Effector memory CD8-positive, alpha-beta T cell (primary cell): ENCODE results near the gene RPL6.
"Not testable (repeated sequence)": the region's sequence is repeated elsewhere in the genome, so short reads cannot be mapped to it uniquely, and the experiment has no call there.

Experiments used
- ATAC-seq: fragments of 150-1000 bp; cut with Tn5 transposase; replicated peaks from 2 replicates; pipeline ENCODE4 v1.10.0; 2021; ENCODE audit warnings: mild to moderate bottlenecking, moderate library complexity
- DNase-seq, 3 experiments: peaks; one replicate each; pipeline ENCODE4 v3.0.0; 2021
- H3K27ac Mint-ChIP-seq, 2 donors: one replicate each; pipeline ENCODE4 v1.8.0; 2022; ENCODE audit warnings: mild to moderate bottlenecking in 2 of 2, mixed read lengths in 2 of 2, moderate library complexity in 2 of 2
- H3K27me3 Mint-ChIP-seq, 2 donors: one replicate each; pipeline ENCODE4 v1.8.0; 2022; ENCODE audit warnings: mixed read lengths in 2 of 2
- H3K36me3 Mint-ChIP-seq: one replicate; pipeline ENCODE4 v1.8.0; 2022; ENCODE audit warnings: mild to moderate bottlenecking, moderate library complexity, mixed read lengths; ENCODE audit not compliant: insufficient read depth
- H3K4me1 Mint-ChIP-seq, 2 donors: one replicate each; pipeline ENCODE4 v1.8.0; 2022; ENCODE audit warnings: low read depth in 2 of 2, mixed read lengths in 2 of 2
- H3K4me3 Mint-ChIP-seq, 2 donors: one replicate each; pipeline ENCODE4 v1.8.0; 2022; ENCODE audit warnings: mild to moderate bottlenecking in 2 of 2, mixed read lengths in 2 of 2, moderate library complexity in 2 of 2
- H3K9me3 Mint-ChIP-seq, 2 donors: one replicate each; pipeline ENCODE4 v1.8.0; 2022; ENCODE audit warnings: mixed read lengths in 2 of 2

Gene RPL6

GRCh38 chr12:112433551-112433950 lies 24.1 kb upstream of the RPL6 start:
- DNase-seq: no peak
- peaks cover 9% of the 10 kb centered on the region for H3K36me3 Mint-ChIP-seq
- no peaks in the 10 kb centered on the region for H3K9me3 Mint-ChIP-seq
- H3K27me3 Mint-ChIP-seq: no peaks in the 10 kb centered on the region
- H3K4me1 Mint-ChIP-seq: peaks cover 14 to 29% of the 10 kb centered on the region in 2 donors
- ATAC-seq: no peak
- H3K27ac Mint-ChIP-seq: peak overlapping the region in 1 of 2 donors; percentile 53
- no peak overlapping the region for H3K4me3 Mint-ChIP-seq

GRCh38 chr12:112431965-112432364 lies 22.6 kb upstream of the RPL6 start:
- peaks cover 14 to 23% of the 10 kb centered on the region in 2 donors for H3K4me1 Mint-ChIP-seq
- no peak for DNase-seq
- no peaks in the 10 kb centered on the region for H3K9me3 Mint-ChIP-seq
- peaks cover 12% of the 10 kb centered on the region for H3K36me3 Mint-ChIP-seq
- H3K27me3 Mint-ChIP-seq: no peaks in the 10 kb centered on the region
- H3K27ac Mint-ChIP-seq: no peak overlapping the region
- no peak for ATAC-seq
- H3K4me3 Mint-ChIP-seq: no peak overlapping the region

- ATAC-seq: no peak
These were observed 21.5 kb upstream of the RPL6 start for GRCh38 chr12:112430929-112431328.

DNA sequence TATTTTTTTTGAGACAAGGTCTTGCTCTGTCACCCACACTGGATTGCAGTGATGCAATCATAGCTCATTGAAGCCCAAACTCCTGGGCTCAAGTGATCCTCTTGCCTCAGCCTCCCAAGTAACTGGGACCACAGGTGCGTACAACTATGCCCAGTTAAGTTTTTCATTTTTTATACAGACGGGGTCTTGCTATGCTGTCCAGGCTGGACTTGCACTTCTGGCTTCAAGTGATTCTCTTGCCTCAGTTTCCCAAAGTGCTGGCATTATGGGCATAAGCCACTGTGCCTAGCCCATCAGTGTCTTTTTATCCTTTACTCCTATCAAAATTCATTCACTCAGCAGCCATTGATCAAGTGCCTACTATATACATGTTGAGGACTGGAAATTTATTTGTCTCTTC lies 18.4 kb upstream of the RPL6 start:
- H3K4me1 Mint-ChIP-seq: peaks cover 22 to 44% of the 10 kb centered on the region in 2 donors

More at GRCh38 chr12:112430929-112431328, 21.5 kb upstream of the RPL6 start:
- no peak overlapping the region for H3K27ac Mint-ChIP-seq
- no peak overlapping the region for H3K4me3 Mint-ChIP-seq
- H3K9me3 Mint-ChIP-seq: no peaks in the 10 kb centered on the region
- no peak for DNase-seq
- peaks cover 12% of the 10 kb centered on the region for H3K36me3 Mint-ChIP-seq
- H3K27me3 Mint-ChIP-seq: no peaks in the 10 kb centered on the region
- peaks cover 16 to 30% of the 10 kb centered on the region in 2 donors for H3K4me1 Mint-ChIP-seq

GRCh38 chr12:112425582-112426382 lies 16.4 kb upstream of the RPL6 start:
- Mint-ChIP-seq H3K4me1 (peaks cover 28 to 51% of the 10 kb centered on the region in 2 donors), H3K9me3 (no peaks in the 10 kb centered on the region), H3K4me3 (no peak overlapping the region), H3K36me3 (peaks cover 6% of the 10 kb centered on the region), H3K27me3 (no peaks in the 10 kb centered on the region), H3K27ac (peak overlapping the region; percentile 8 to 20)
- DNase-seq (no peak), ATAC-seq (no peak)

More for the DNA sequence above, 18.4 kb upstream of the RPL6 start:
- no peak for DNase-seq
- H3K36me3 Mint-ChIP-seq: peaks cover 9% of the 10 kb centered on the region
- ATAC-seq: no peak
- H3K9me3 Mint-ChIP-seq: no peaks in the 10 kb centered on the region
- no peaks in the 10 kb centered on the region for H3K27me3 Mint-ChIP-seq
- no peak overlapping the region for H3K4me3 Mint-ChIP-seq
- H3K27ac Mint-ChIP-seq: no peak overlapping the region

DNA sequence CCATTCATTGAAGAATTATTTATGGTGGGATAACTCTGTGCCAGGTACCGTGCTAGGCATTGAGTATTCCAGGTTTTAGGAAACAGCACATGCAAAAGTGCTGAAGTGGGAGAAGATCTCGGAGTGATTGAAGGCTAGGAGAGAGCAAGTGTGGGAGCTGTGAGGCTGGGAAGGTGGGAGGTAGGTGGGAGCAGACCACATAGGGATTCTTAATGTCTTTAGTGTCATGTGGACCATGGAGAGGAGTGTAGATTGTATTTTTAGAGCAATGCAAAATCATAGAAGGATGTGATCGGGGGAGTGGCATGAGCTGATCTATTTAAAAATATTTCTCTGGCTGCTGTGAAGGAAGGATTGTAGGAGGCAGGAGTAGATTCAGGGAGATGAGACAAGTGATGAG lies 14.7 kb upstream of the RPL6 start:
- Mint-ChIP-seq H3K4me3 (peak overlapping the region in 1 of 2 donors; percentile 25), H3K9me3 (no peaks in the 10 kb centered on the region), H3K36me3 (peaks cover 12% of the 10 kb centered on the region), H3K27ac (no peak overlapping the region), H3K4me1 (peaks cover 37 to 62% of the 10 kb centered on the region in 2 donors), H3K27me3 (no peaks in the 10 kb centered on the region)
- ATAC-seq (no peak), DNase-seq (no peak)

- H3K4me3 Mint-ChIP-seq: no peak overlapping the region
- H3K4me1 Mint-ChIP-seq: peaks cover 36 to 56% of the 10 kb centered on the region in 2 donors
- no peaks in the 10 kb centered on the region for H3K27me3 Mint-ChIP-seq
- no peak overlapping the region for H3K27ac Mint-ChIP-seq
- peaks cover 14% of the 10 kb centered on the region for H3K36me3 Mint-ChIP-seq
- ATAC-seq (no peak), DNase-seq (no peak)
- no peaks in the 10 kb centered on the region for H3K9me3 Mint-ChIP-seq
These were observed 13.1 kb upstream of the RPL6 start for GRCh38 chr12:112422531-112422930.

GRCh38 chr12:112421363-112421762 lies 12.0 kb upstream of the RPL6 start:
- DNase-seq: no peak
- H3K9me3 Mint-ChIP-seq: no peaks in the 10 kb centered on the region
- ATAC-seq: no peak
- H3K4me1 Mint-ChIP-seq: peaks cover 34 to 54% of the 10 kb centered on the region in 2 donors
- H3K4me3 Mint-ChIP-seq: peak overlapping the region in 1 of 2 donors; percentile 91
- peaks cover 16% of the 10 kb centered on the region for H3K36me3 Mint-ChIP-seq
- H3K27ac Mint-ChIP-seq: no peak overlapping the region
- no peaks in the 10 kb centered on the region for H3K27me3 Mint-ChIP-seq

DNA sequence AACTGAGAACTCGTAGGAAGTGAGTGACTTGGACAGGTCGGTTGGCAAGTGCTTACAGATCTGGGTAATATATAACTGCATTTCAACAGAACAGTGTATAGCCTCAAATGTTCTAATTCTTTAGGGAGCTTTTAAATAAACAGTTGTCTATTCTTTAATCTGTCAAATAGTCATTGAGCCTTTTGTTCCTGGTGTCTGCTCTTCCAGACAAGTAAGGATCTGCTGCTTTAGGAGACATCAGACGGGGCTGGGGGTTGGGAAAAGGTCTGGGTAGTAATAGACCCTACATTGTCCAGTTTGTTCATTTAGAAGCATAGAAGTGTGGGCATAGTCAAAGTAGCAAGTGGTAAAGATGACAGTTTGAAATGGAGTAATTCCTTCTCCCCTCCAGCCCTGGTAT lies 11.3 kb upstream of the RPL6 start:
- ATAC-seq (no peak), DNase-seq (no peak)
- H3K4me1 Mint-ChIP-seq: peaks cover 34 to 49% of the 10 kb centered on the region in 2 donors
- H3K9me3 Mint-ChIP-seq: no peaks in the 10 kb centered on the region
- peak overlapping the region; percentile 91 for H3K4me3 Mint-ChIP-seq
- H3K36me3 Mint-ChIP-seq: peaks cover 16% of the 10 kb centered on the region
- H3K27me3 Mint-ChIP-seq: no peaks in the 10 kb centered on the region
- peak overlapping the region in 1 of 2 donors; percentile 65 for H3K27ac Mint-ChIP-seq

- Mint-ChIP-seq H3K27ac (peak overlapping the region; percentile 98 to 100), H3K27me3 (no peaks in the 10 kb centered on the region), H3K36me3 (peaks cover 16% of the 10 kb centered on the region), H3K4me1 (peaks cover 32 to 49% of the 10 kb centered on the region in 2 donors), H3K9me3 (no peaks in the 10 kb centered on the region), H3K4me3 (peak overlapping the region; percentile 91)
- DNase-seq (no peak), ATAC-seq (peak; percentile 61)
These were observed 10.1 kb upstream of the RPL6 start for GRCh38 chr12:112419297-112420133.

GRCh38 chr12:112418608-112419296 lies 9.3 kb upstream of the RPL6 start, which contains the start of gene PTPN11:
Gene PTPN11, plus strand, starts transcription at chr12:112418947. Its CDS starts 165 bp downstream, at chr12:112419112.
- Mint-ChIP-seq H3K36me3 (peaks cover 16% of the 10 kb centered on the region), H3K27me3 (no peaks in the 10 kb centered on the region), H3K4me1 (peaks cover 27 to 42% of the 10 kb centered on the region in 2 donors), H3K9me3 (no peaks in the 10 kb centered on the region), H3K4me3 (peak within 1 kb of the TSS; percentile 96 to 100), H3K27ac (peak within 1 kb of the TSS; percentile 98 to 100)
- peak; percentile 88 to 95 (median 91) for DNase-seq
- peak; percentile 86 for ATAC-seq

GRCh38 chr12:112418273-112418607 lies 8.8 kb upstream of the RPL6 start:
- DNase-seq (no peak), ATAC-seq (no peak)
- Mint-ChIP-seq H3K4me1 (peaks cover 27 to 40% of the 10 kb centered on the region in 2 donors), H3K9me3 (no peaks in the 10 kb centered on the region), H3K4me3 (peak overlapping the region; percentile 96 to 100), H3K36me3 (peaks cover 16% of the 10 kb centered on the region), H3K27ac (peak overlapping the region; percentile 98 to 100), H3K27me3 (no peaks in the 10 kb centered on the region)

DNA sequence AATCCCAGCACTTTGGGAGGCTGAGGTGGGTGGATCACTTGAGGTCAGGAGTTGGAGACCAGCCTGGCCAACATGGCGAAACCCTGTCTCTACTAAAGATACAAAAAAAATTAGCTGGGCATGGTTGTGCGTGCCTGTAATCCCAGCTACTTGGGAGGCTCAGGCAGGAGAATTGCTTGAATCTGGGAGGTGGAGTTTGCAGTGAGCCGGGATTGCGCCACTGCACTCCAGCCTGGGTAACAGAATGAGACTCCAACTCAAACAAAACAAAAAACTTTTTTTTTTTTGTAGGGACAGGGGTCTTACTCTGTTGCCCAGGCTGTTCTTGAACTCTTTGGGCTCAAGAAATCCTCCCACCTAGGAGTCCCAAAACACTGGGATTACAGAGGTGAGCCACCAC lies 6.1 kb upstream of the RPL6 start:
- not testable (repeated sequence) for H3K9me3 Mint-ChIP-seq, DNase-seq, H3K27me3 Mint-ChIP-seq, ATAC-seq, H3K4me3 Mint-ChIP-seq
- Mint-ChIP-seq H3K4me1 (peaks cover 14 to 21% of the 10 kb centered on the region in 2 donors), H3K36me3 (peaks cover 19% of the 10 kb centered on the region), H3K27ac (peak overlapping the region in 1 of 2 donors; percentile 10)
